ENCODE results near the gene IFITM10. TPM values are rescaled to one million over a fixed set of nuclear protein-coding genes. Genes with fewer than 3 reads are reported as not detected.

The IFITM10 gene
- total and polyA plus RNA-seq, 9 of the 15 experiments (the other 6 are each of a cell fraction or from before 2014, with no cell fraction given): 0.08 to 0.13 (median 0.09) TPM; not detected in 6

DNA sequence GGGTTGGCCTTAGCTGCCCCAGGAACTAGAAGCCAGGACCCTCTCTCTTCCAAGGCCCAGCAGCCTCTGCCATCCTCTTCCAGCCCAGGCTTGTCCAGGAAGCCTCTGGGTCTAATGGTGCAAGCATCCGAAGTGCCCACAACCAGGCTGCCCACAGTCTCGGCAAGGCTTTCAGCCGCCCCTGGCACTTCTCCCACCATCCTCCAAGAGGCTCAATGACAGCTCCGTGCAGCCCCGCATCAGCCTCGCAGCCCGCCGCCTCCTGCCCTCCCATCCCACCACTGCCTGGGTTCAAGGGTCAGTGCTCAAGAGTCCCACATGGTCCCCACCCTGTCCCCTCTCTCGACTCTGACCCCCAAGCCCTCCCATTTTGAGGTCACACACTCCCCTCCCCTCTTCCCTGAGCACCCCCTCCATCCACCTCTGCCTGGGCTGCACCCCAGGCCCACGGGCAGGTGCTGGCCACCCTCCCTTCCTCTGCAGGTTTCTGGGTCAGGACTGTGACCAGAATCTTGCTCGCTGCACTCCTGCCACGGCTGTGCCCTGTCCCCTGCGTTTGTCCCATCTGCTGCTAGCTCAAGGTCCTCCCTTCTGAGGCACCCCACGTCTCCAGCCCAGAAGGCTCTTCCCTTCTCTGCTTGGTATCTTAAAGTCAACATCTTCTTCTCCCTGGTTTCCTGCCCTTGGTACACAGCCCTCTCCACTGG is 17.2 kb downstream of the IFITM10 start:
- Histone ChIP-seq H3K4me1 (replicated peaks in 1 of 2; ENCODE audit: control insufficient read depth in 2 of 2, insufficient read depth in 2 of 2, low read length in 2 of 2) (no peaks in the 10 kb centered on the region; a peak in 2 of 5 replicates), H3K4me3 (no peak overlapping the region), H3K9me1 (ENCODE audit: control insufficient read depth, insufficient read depth, low read length) (no peaks in the 10 kb centered on the region), H3K79me2 (ENCODE audit: control insufficient read depth, insufficient read depth, low read length) (no peaks in the 10 kb centered on the region), H3K9me3 (replicated peaks; ENCODE audit: control insufficient read depth, insufficient read depth, low read depth, low read length) (peaks cover 8% of the 10 kb centered on the region; the same call in 1 of the 2 replicates), H2AFZ (ENCODE audit: low read depth, low read length) (no peak overlapping the region), H3K9ac (ENCODE audit: insufficient read depth in 1 of 2, low read depth in 2 of 2, low read length in 2 of 2) (no peak overlapping the region), H3K36me3 (ENCODE audit: control insufficient read depth, insufficient read depth, low read length) (no peaks in the 10 kb centered on the region), H3K27me3 (ENCODE audit: control insufficient read depth in 2 of 2, insufficient read depth in 2 of 2, low read length in 2 of 2) (peaks cover 6 to 55% of the 10 kb centered on the region in 2 experiments), H3K4me2 (ENCODE audit: insufficient read depth, low read length) (no peak overlapping the region), H4K20me1 (replicated peaks; ENCODE audit: control insufficient read depth, insufficient read depth, low read length) (no peaks in the 10 kb centered on the region), H3K27ac (ENCODE audit: extremely low read depth, low read depth, low read length) (no peak overlapping the region)
- FAIRE-seq (no peak), DNase-seq (ENCODE audit: extremely low read depth in 1 of 4, low spot score in 3 of 4) (no peak), ATAC-seq (no peak)
- in situ Hi-C loops (cut with MboI) (no loop called here), intact Hi-C loops (cut with micrococcal nuclease) (no loop called here)
- BruUV-seq (replicated peaks): no TSS peak
- ChIA-PET CTCF (ENCODE audit: low intra/inter-chr PET ratio) (no interaction called here), POLR2A (interaction anchor here (1.0 to 1.5 kb wide), 4 partner anchors 9 to 26 kb away, joined by 3 to 6 read pairs (median 4); no protein-coding TSS in a partner anchor)
- WGBS (ENCODE audit: insufficient coverage, low coverage, missing lambda C conversion rate): 0% methylated on average over 12 of the region's 14 CpGs
- no peak for TF ChIP-seq ZNF175 (CRISPR knock-in tag; IDR thresholded peaks at IDR 0.05; ENCODE audit: low read depth)
- no peak for TF ChIP-seq ETV5 (CRISPR knock-in tag; IDR thresholded peaks at IDR 0.05; ENCODE audit: low read depth)
- TF ChIP-seq ZNF76 (CRISPR knock-in tag; IDR thresholded peaks at IDR 0.05; ENCODE audit: borderline replicate concordance): no peak
- TF ChIP-seq CBFB (CRISPR knock-in tag; IDR thresholded peaks at IDR 0.05): no peak
- no peak for TF ChIP-seq TCF3 (CRISPR knock-in tag; IDR thresholded peaks at IDR 0.05)
- no peak for TF ChIP-seq TCF7L2 (IDR thresholded peaks at IDR 0.05; ENCODE audit: low read depth, low read length)
- TF ChIP-seq HDAC1 (IDR thresholded peaks at IDR 0.05): no peak
- no peak for TF ChIP-seq RAD51 (IDR thresholded peaks at IDR 0.05; ENCODE audit: borderline replicate concordance, low read depth)
- TF ChIP-seq, protein P1, sequence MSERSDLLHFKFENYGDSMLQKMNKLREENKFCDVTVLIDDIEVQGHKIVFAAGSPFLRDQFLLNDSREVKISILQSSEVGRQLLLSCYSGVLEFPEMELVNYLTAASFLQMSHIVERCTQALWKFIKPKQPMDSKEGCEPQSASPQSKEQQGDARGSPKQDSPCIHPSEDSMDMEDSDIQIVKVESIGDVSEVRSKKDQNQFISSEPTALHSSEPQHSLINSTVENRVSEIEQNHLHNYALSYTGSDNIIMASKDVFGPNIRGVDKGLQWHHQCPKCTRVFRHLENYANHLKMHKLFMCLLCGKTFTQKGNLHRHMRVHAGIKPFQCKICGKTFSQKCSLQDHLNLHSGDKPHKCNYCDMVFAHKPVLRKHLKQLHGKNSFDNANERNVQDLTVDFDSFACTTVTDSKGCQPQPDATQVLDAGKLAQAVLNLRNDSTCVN (CRISPR knock-in tag; IDR thresholded peaks at IDR 0.05): no peak
- no peak for TF ChIP-seq TAL1 (IDR thresholded peaks at IDR 0.05)
- no peak for TF ChIP-seq ZNF445 (CRISPR knock-in tag; IDR thresholded peaks at IDR 0.05; ENCODE audit: low read depth)
- TF ChIP-seq BHLHE40 (IDR thresholded peaks at IDR 0.05; ENCODE audit: low read length): no peak
- TF ChIP-seq NFATC3 (IDR thresholded peaks at IDR 0.05): no peak
- TF ChIP-seq CREB1 (IDR thresholded peaks at IDR 0.05): no peak
- TF ChIP-seq CREB1 (CRISPR knock-in tag; IDR thresholded peaks at IDR 0.05): no peak

Data from K562 (cell line).